ENCODE data around the gene MAP3K8. TPM values are rescaled to one million over a fixed set of nuclear protein-coding genes. Genes with fewer than 3 reads are reported as not detected.

The MAP3K8 gene
- 1 to 10 TPM; 1.3 to 4.2 (median 1.8) TPM for total RNA-seq (2021; fragmentation: NEBNext Ultra II Directional; extraction: Animal tissue kit (Norgen Biotek cat#: 25700))
- long read RNA-seq, partial matches to known transcripts = 3 of 7 reads
- long read RNA-seq, other reads (novel, unspliced or antisense) = 3 of 7 reads

DNA sequence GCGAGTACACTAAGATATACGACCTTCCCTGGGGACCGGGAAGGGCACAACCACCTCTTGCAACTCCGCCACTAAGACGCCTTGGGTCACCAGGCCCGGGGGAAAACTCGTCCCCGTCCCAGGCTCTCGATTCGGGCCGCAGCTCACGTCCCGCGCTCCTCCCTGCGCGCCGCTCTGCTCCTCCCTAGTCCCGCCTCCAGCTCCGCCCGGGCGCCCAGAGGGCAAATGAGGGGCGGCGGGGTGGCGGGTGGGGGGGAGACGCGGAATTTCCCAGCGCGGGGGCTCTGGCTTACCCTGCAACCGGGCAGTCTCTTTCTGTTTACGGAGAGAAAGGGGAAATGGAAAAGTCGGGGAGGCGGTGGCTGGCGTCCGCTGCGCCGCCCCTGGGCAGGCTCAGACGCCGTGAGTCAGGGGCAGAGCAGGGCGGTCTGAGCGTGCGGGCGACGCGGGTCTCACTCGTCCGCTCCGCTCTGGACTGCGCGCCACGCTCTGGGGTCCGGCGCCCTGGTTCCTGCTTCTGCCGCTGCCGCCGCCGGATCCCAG lies at the start of gene MAP3K8:
Gene MAP3K8 (plus strand): TSS at position 455 of the 543 bp plus-strand sequence. CDS start 4,755 bp downstream, outside the sequence.
- DNase-seq = peak; percentile 73
- Mint-ChIP-seq H3K27ac (peak within 1 kb of the TSS; percentile 88), H3K4me1 (ENCODE audit: low read depth) (peaks cover 50% of the 10 kb centered on the region), H3K36me3 (ENCODE audit: low read depth) (no peaks in the 10 kb centered on the region), H3K9me3 (no peaks in the 10 kb centered on the region), H3K4me3 (peak within 1 kb of the TSS; percentile 93), H3K27me3 (ENCODE audit: insufficient read depth) (peaks cover 2% of the 10 kb centered on the region; the same call in 1 of the 2 replicates)
- TF ChIP-seq, protein P1, sequence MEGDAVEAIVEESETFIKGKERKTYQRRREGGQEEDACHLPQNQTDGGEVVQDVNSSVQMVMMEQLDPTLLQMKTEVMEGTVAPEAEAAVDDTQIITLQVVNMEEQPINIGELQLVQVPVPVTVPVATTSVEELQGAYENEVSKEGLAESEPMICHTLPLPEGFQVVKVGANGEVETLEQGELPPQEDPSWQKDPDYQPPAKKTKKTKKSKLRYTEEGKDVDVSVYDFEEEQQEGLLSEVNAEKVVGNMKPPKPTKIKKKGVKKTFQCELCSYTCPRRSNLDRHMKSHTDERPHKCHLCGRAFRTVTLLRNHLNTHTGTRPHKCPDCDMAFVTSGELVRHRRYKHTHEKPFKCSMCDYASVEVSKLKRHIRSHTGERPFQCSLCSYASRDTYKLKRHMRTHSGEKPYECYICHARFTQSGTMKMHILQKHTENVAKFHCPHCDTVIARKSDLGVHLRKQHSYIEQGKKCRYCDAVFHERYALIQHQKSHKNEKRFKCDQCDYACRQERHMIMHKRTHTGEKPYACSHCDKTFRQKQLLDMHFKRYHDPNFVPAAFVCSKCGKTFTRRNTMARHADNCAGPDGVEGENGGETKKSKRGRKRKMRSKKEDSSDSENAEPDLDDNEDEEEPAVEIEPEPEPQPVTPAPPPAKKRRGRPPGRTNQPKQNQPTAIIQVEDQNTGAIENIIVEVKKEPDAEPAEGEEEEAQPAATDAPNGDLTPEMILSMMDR (IDR thresholded peaks at IDR 0.05) = peak; percentile 3; the same call in 1 of the 2 replicates

DNA sequence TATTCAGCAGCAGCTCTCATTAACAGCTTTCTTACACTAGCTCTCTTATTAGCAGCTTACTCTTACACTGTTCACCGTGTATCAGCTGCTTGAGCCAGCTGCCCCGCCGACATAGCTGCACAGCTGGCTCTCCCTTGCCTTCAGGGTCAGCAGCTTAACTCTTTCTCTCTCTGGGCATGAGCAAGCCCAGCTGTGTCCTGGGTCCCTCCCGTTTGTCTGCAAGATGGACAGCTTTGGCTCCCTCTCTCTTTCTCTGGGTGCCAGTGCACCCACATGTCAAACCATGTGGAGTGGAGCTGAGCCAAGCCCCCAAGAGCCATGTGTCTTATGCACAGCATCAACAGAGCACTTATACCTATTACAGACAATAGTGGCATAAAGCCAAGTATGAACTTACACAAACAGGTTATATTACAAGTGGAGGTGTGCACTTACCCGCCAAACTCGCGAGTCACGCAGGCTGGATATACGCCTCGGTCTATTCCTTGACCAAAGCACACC lies 49.2 kb upstream of the MAP3K8 start:
- peak; percentile 34 for DNase-seq
- H3K27ac Mint-ChIP-seq = no peak overlapping the region
- TF ChIP-seq, protein P1 (IDR thresholded peaks at IDR 0.05) = peak; percentile 74
- H3K27me3 Mint-ChIP-seq (ENCODE audit: insufficient read depth) = peaks cover 42% of the 10 kb centered on the region
- no peak overlapping the region for H3K4me3 Mint-ChIP-seq
- H3K9me3 Mint-ChIP-seq = no peaks in the 10 kb centered on the region
- H3K4me1 Mint-ChIP-seq (ENCODE audit: low read depth) = peaks cover 16% of the 10 kb centered on the region
- no peaks in the 10 kb centered on the region for H3K36me3 Mint-ChIP-seq (ENCODE audit: low read depth)

DNA sequence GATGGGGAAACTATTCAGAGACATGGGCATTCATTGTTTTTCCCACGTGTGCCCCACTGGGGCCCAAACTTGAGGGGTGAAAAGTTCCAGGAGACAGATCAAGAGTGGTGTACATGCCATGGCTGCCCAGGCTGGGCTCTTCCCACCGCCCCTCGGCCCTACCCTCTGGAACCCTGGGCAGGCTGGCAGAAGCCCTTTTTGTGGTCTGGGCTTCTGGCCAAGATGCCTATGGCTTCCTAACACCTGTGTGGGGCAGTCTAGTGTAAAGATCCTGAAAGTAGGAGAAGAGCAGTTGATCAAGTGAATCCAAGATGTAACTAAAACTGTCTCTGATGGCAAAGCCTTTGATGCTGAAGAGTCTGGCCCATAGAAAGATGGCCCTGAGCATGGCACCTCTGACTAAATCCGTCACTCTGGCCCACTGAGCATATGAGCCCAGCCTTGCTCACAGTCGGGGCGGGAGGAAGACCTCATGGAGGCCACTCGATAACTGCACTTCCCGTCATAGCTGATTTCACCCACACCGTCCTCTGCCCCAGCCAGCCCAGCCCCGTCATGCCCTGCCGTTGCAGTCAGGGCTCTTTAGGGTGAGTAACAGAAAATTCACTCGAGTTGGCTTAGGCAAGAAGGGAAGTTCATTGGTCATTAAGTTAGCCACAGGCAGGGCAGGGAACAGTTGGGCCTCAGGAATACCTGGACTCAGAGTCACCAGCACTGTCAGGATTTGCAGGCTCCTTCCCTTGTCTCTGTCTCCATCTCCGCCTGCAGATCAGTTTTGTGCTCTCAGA lies 47.0 kb upstream of the MAP3K8 start:
- peak; percentile 19 for DNase-seq
- peaks cover 16% of the 10 kb centered on the region for H3K4me1 Mint-ChIP-seq (ENCODE audit: low read depth)
- no peak overlapping the region for H3K4me3 Mint-ChIP-seq
- no peaks in the 10 kb centered on the region for H3K36me3 Mint-ChIP-seq (ENCODE audit: low read depth)
- H3K27ac Mint-ChIP-seq = no peak overlapping the region
- H3K27me3 Mint-ChIP-seq (ENCODE audit: insufficient read depth) = peaks cover 44% of the 10 kb centered on the region
- TF ChIP-seq, protein P1 (IDR thresholded peaks at IDR 0.05) = no peak
- no peaks in the 10 kb centered on the region for H3K9me3 Mint-ChIP-seq

DNA sequence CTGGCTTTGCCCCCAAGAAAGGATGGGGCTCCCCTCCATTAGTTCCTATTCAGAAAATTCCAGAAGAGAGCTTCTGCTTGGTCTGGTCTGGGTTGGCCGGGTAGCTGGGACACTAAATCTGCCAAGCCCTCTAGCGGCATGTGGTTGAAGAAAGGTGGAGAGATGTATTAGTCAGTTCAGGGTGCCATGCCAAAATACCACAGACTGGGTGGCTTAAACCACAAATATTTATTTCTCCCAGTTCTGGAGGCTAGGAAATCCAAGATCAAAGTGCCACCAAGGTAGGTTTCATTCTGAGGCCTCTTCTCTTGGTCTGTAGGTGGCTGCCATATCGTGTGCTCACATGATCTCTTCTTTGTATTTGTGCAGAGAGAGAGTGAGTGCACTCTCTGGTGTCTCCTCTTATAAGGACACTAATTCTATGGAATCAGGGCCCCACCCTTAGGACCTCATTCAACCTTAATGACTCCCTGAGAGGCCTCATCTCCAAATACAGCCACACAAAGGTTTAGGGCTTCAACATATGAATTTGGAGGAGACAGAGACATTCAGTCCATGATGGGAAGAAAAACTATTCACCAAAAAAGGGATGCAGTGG lies 46.2 kb upstream of the MAP3K8 start:
- TF ChIP-seq, protein P1 (IDR thresholded peaks at IDR 0.05) = peak; percentile 61
- H3K36me3 Mint-ChIP-seq (ENCODE audit: low read depth) = no peaks in the 10 kb centered on the region
- H3K9me3 Mint-ChIP-seq = no peaks in the 10 kb centered on the region
- no peak overlapping the region for H3K27ac Mint-ChIP-seq
- peaks cover 45% of the 10 kb centered on the region for H3K27me3 Mint-ChIP-seq (ENCODE audit: insufficient read depth)
- DNase-seq = peak; percentile 53
- H3K4me3 Mint-ChIP-seq = no peak overlapping the region
- peaks cover 19% of the 10 kb centered on the region for H3K4me1 Mint-ChIP-seq (ENCODE audit: low read depth)

DNA sequence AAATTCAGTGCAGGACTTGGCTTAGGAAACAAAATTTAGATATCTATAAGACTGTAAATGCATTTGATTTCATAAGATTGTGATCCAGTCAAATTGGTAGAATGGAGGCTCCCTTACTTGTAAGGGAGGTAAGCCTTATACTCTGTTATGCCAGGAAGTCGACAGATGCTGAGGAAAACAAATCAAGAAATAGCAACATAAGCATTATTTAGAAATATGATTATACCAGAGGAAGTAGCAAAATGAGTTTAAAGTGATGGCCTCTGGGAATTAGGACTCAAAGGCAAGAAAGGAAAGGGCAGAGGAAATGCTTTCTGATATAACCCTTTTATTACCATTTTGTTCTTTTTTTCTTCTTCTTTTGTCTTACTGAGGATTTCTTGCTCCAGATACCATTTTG lies 44.4 kb upstream of the MAP3K8 start:
- DNase-seq = no peak
- Mint-ChIP-seq H3K4me1 (ENCODE audit: low read depth) (peaks cover 21% of the 10 kb centered on the region), H3K27ac (no peak overlapping the region), H3K9me3 (no peaks in the 10 kb centered on the region), H3K27me3 (ENCODE audit: insufficient read depth) (peaks cover 39% of the 10 kb centered on the region), H3K36me3 (ENCODE audit: low read depth) (no peaks in the 10 kb centered on the region), H3K4me3 (no peak overlapping the region)
- TF ChIP-seq, protein P1 (IDR thresholded peaks at IDR 0.05) = no peak

Measured in HFFc6 (cell line).